WTC11 (cell line): ENCODE data around the gene FAM13A.

Experiments
- ATF1 ChIP-seq: sonication (generic); formaldehyde crosslinking; IDR thresholded peaks from 2 replicates; pipeline ENCODE4 v1.8.1; 2023; ENCODE audit warnings: mild to moderate bottlenecking, moderate library complexity, missing genetic modification reagents
- ATF6 ChIP-seq: sonication (generic); formaldehyde crosslinking; IDR thresholded peaks from 2 replicates; pipeline ENCODE4 v1.8.1; 2023; ENCODE audit warnings: mild to moderate bottlenecking, missing genetic modification reagents
- CREB1 ChIP-seq: sonication (generic); formaldehyde crosslinking; IDR thresholded peaks from 2 replicates; pipeline ENCODE4 v1.8.0; 2023; ENCODE audit warnings: mild to moderate bottlenecking, missing genetic modification reagents
- CTCF ChIP-seq: fragments of 200-600 bp; IDR thresholded peaks from 2 replicates; pipeline ENCODE4 v1.8.0; 2022; ENCODE audit warnings: antibody characterized with exemption
- E2F1 ChIP-seq: sonication (generic); formaldehyde crosslinking; IDR thresholded peaks from 2 replicates; pipeline ENCODE4 v1.8.0; 2022; ENCODE audit warnings: mild to moderate bottlenecking, missing genetic modification reagents
- E2F4 ChIP-seq: sonication (generic); formaldehyde crosslinking; IDR thresholded peaks from 2 replicates; pipeline ENCODE4 v1.8.1; 2022; ENCODE audit warnings: low read depth, mild to moderate bottlenecking, moderate library complexity, missing genetic modification reagents, borderline replicate concordance
- E2F5 ChIP-seq: sonication (generic); formaldehyde crosslinking; IDR thresholded peaks from 2 replicates; pipeline ENCODE4 v1.8.1; 2022; ENCODE audit warnings: mild to moderate bottlenecking, moderate library complexity, missing genetic modification reagents
- NFYB ChIP-seq: sonication (generic); formaldehyde crosslinking; conservative IDR thresholded peaks from 2 replicates; pipeline ENCODE4 v1.8.0; 2022; ENCODE audit warnings: low read depth, missing genetic modification reagents
- ZBTB21 ChIP-seq: sonication (generic); formaldehyde crosslinking; IDR thresholded peaks from 2 replicates; pipeline ENCODE4 v1.8.1; 2023; ENCODE audit warnings: mild to moderate bottlenecking, missing genetic modification reagents, borderline replicate concordance
- ZNF416 ChIP-seq: fragments of 250-450 bp; sonication (Bioruptor Pico); IDR thresholded peaks from 2 replicates; pipeline ENCODE4 v1.9.0; 2021; ENCODE audit warnings: mild to moderate bottlenecking, inconsistent platforms

- no peak for TF ChIP-seq CTCF
- TF ChIP-seq NFYB, result no peak
- TF ChIP-seq E2F1 (CRISPR knock-in tag), result no peak
- TF ChIP-seq E2F4 (CRISPR knock-in tag), result no peak
- no peak for TF ChIP-seq ZNF416 (CRISPR knock-in tag)
- no peak for TF ChIP-seq ATF1 (CRISPR knock-in tag)
- no peak for TF ChIP-seq ATF6 (CRISPR knock-in tag)
- no peak for TF ChIP-seq CREB1
- no peak for TF ChIP-seq ZBTB21 (CRISPR knock-in tag)
- TF ChIP-seq E2F5, result no peak
These were observed 75.0 kb downstream of the FAM13A start for GRCh38 chr4:88981993-88982392.
